Activated T-cell treated with anti-CD3 and anti-CD28 coated beads, Interleukin-2, amount 50 U/mL, for 1 hour (primary cell): ENCODE measurements around the gene OR2S2.
"Not testable (repeated sequence)": the region's sequence is repeated elsewhere in the genome, so short reads cannot be mapped to it uniquely, and the experiment has no call there.

Source experiments
- DNase-seq: peaks from one replicate; pipeline ENCODE4 v3.0.0-alpha.2; 2020

OR2S2 gene

GRCh38 chr9:35960039-35960655 lies 2.2 kb upstream of the OR2S2 start:
- DNase-seq = no peak

- no peak for DNase-seq
Measured at GRCh38 chr9:35956651-35957050, 1.3 kb downstream of the OR2S2 start.

GRCh38 chr9:35954942-35955546 lies 2.9 kb downstream of the OR2S2 start:
- DNase-seq = no peak

- DNase-seq = no peak
Measured at GRCh38 chr9:35952526-35953191, 5.3 kb downstream of the OR2S2 start.

- DNase-seq = no peak
Measured at GRCh38 chr9:35951736-35952135, 6.2 kb downstream of the OR2S2 start.

- DNase-seq = no peak
Measured at GRCh38 chr9:35948901-35949318, 9.0 kb downstream of the OR2S2 start.

- no peak for DNase-seq
Measured at GRCh38 chr9:35948451-35948850, 9.5 kb downstream of the OR2S2 start.

GRCh38 chr9:35945341-35946018 lies 12.5 kb downstream of the OR2S2 start:
- peak; percentile 66 for DNase-seq

- no peak for DNase-seq
Measured at GRCh38 chr9:35944841-35945240, 13.1 kb downstream of the OR2S2 start.

- no peak for DNase-seq
Measured at GRCh38 chr9:35944173-35944572, 13.8 kb downstream of the OR2S2 start.

- no peak for DNase-seq
Measured at GRCh38 chr9:35942286-35942685, 15.7 kb downstream of the OR2S2 start.

- no peak for DNase-seq
Measured at GRCh38 chr9:35940458-35941407, 17.2 kb downstream of the OR2S2 start.

- no peak for DNase-seq
Measured at GRCh38 chr9:35939679-35940250, 18.2 kb downstream of the OR2S2 start.

GRCh38 chr9:35938474-35939356 lies 19.2 kb downstream of the OR2S2 start:
- DNase-seq = no peak

- DNase-seq = no peak
Measured at GRCh38 chr9:35937227-35937626, 20.7 kb downstream of the OR2S2 start.

- DNase-seq = no peak
Measured at GRCh38 chr9:35935755-35936509, 22.0 kb downstream of the OR2S2 start.

GRCh38 chr9:35935261-35935660 lies 22.7 kb downstream of the OR2S2 start:
- no peak for DNase-seq

- not testable (repeated sequence) for DNase-seq
Measured at GRCh38 chr9:35934069-35934468, 23.9 kb downstream of the OR2S2 start.

GRCh38 chr9:35933550-35934067 lies 24.3 kb downstream of the OR2S2 start:
- no peak for DNase-seq

GRCh38 chr9:35932735-35933134 lies 25.2 kb downstream of the OR2S2 start:
- no peak for DNase-seq
